ENCODE results near the gene KCTD8.

The KCTD8 gene

DNA sequence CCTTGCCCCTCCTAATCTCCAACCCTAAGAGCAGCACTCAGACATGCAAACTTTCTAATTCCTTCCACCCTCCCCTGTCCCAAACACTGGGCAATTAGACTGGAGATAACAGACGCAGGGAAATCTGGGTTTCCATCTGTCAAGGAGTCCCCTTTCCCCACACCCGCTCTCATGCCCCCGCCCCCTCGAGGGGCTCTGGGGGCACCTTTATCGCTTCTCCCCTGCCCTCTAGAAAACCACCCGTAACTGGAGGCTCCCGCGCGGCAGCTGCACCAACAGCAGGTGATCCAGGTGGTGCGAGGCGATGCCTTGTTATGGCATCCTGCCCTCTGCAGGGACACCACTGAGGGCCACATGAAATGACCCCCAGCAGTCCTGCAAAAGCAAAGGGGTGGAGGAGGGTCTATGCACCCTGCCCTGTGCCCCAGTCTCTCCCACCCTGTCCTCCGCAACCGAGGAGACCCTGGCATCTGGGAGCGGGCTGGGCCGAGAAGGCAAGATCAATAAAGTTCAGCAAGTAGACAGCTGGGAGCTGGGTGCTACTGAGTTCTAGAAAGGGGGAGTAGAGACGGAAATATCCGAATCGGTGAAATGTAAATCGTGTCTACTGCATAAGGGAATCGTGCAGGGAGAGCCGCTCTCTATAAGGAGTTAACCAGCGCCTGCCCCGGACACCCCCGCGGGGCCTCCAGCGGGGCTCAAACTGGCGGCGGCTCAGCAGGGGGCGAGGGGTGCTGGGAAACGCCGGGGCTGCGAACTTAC is 1.6 kb downstream of the KCTD8 start:
- H3K9me3 ChIP-seq (ENCODE audit: low read depth, low read length), result no peaks in the 10 kb centered on the region
- DNase-seq (ENCODE audit: low read depth, low spot score), result no peak
- peak overlapping the region; percentile 79 for H3K4me3 ChIP-seq
- no peak overlapping the region for H3K9ac ChIP-seq (ENCODE audit: insufficient read length)
- no peak for TF ChIP-seq FOXP2 (optimal IDR thresholded peaks at IDR 0.05; ENCODE audit: control extremely low read depth, extremely low read length, insufficient read depth)
- no peak overlapping the region for H3K27ac ChIP-seq
- H3K36me3 ChIP-seq (ENCODE audit: insufficient read depth, low read length), result no peaks in the 10 kb centered on the region

DNA sequence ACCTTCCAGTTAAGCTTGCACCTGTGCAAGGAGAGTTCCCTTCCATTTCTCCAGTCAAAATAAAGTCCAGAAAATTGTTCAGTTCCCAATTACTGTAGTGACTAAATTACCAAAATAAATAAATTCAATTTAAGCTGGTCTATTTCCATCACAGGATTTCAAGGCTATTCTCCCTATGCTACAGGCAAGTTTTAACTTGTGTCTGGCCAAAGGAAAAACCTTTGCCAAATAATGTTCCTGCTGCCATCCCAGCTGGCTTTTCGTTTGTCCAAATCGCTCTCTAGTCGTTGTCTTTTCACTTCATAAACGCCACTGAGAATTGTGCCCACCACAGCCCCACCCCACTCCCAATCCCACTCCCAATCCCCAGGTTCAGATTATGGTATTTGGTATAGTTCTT is 2.4 kb downstream of the KCTD8 start:
- Histone ChIP-seq H3K4me3 (no peak overlapping the region), H3K27ac (no peak overlapping the region), H3K9me3 (ENCODE audit: low read depth, low read length) (no peaks in the 10 kb centered on the region), H3K36me3 (ENCODE audit: insufficient read depth, low read length) (no peaks in the 10 kb centered on the region), H3K9ac (ENCODE audit: insufficient read length) (no peak overlapping the region)
- DNase-seq (ENCODE audit: low read depth, low spot score), result no peak
- TF ChIP-seq POLR2AphosphoS5 (IDR thresholded peaks at IDR 0.05; ENCODE audit: borderline replicate concordance, low read depth, low read length), result no peak
- no peak for TF ChIP-seq EZH2 (IDR thresholded peaks at IDR 0.05)
- no peak for TF ChIP-seq FOXP2 (optimal IDR thresholded peaks at IDR 0.05; ENCODE audit: control extremely low read depth, extremely low read length, insufficient read depth)

DNA sequence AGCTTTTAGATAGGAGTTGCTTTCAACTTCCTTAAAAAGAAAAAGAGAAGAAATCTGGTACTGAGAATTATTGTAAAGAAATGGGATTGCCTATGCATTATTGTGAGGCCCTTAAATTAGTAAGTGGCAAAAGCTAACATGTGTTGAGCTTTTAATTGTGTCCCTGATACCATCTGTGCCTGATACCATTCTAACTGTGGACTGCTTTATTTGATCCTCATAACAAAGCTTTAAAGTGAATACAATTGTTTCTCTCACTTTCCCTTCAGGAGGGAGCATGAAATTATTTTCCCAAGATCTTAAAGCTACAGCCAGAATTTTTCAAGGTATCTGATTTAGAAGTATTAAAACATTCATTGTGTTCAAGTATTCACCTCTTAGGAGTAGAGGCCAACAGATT is 9.9 kb downstream of the KCTD8 start:
- no peak for DNase-seq (ENCODE audit: low read depth, low spot score)
- no peaks in the 10 kb centered on the region for H3K9me3 ChIP-seq (ENCODE audit: low read depth, low read length)
- no peak overlapping the region for H3K4me3 ChIP-seq
- H3K36me3 ChIP-seq (ENCODE audit: insufficient read depth, low read length), result no peaks in the 10 kb centered on the region
- no peak overlapping the region for H3K9ac ChIP-seq (ENCODE audit: insufficient read length)
- TF ChIP-seq FOXP2 (optimal IDR thresholded peaks at IDR 0.05; ENCODE audit: control extremely low read depth, extremely low read length, insufficient read depth) (no peak), EZH2 (IDR thresholded peaks at IDR 0.05) (no peak)
- no peak overlapping the region for H3K27ac ChIP-seq

DNA sequence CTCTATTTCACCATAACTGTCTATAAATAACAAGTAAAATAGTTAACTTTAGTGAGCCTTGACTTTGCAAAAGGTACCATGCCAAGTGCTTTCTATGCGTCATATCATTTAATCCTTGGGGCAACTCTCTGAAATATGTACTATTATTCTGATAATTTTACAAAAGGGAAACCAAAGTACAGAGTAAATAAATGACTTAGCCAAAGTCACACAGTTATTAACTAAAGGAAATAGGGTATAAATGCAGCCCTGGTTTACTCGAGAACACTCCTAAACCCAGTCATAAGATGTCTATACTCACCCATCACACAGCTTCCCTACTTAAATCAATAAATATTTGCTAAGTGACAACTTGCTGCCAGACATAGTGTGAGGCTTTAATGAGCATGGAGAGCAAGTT is 14.4 kb downstream of the KCTD8 start:
- DNase-seq (ENCODE audit: low read depth, low spot score), result no peak
- Histone ChIP-seq H3K9me3 (ENCODE audit: low read depth, low read length) (no peaks in the 10 kb centered on the region), H3K36me3 (ENCODE audit: insufficient read depth, low read length) (no peaks in the 10 kb centered on the region), H3K9ac (ENCODE audit: insufficient read length) (no peak overlapping the region), H3K4me3 (no peak overlapping the region), H3K27ac (no peak overlapping the region)
- no peak for TF ChIP-seq POLR2AphosphoS5 (IDR thresholded peaks at IDR 0.05; ENCODE audit: borderline replicate concordance, low read depth, low read length)
- no peak for TF ChIP-seq EZH2 (IDR thresholded peaks at IDR 0.05)
- TF ChIP-seq FOXP2 (optimal IDR thresholded peaks at IDR 0.05; ENCODE audit: control extremely low read depth, extremely low read length, insufficient read depth), result no peak

DNA sequence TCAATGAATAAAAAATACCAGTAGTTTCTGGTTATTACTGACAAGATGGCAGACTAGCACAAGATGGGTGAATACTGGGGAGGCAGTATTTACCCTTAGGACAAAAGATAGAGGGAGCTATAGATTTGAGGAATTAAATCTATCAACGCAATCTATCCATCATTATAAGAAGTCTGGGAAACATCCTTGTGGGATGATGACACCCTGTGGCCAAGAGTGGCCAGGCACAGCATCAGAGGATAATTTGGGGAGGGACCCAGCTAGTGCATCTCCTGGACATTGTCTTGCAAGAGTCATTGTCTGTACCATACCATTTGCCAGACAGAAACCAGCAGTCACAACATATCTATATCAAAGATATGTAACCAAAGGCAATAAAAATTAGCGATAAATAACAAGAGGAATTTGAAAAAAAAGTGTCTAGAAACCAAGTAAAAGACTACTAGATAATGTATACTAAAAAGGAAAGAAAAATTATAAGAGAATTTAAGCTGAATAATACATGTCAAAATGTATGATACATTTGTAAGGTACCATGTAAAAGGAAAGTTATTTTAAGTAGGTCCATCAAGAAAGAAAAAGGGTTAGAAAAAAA is 22.9 kb downstream of the KCTD8 start:
- no peak for DNase-seq (ENCODE audit: low read depth, low spot score)
- Histone ChIP-seq H3K27ac (no peak overlapping the region), H3K9ac (ENCODE audit: insufficient read length) (no peak overlapping the region), H3K36me3 (ENCODE audit: insufficient read depth, low read length) (no peaks in the 10 kb centered on the region), H3K9me3 (ENCODE audit: low read depth, low read length) (no peaks in the 10 kb centered on the region), H3K4me3 (no peak overlapping the region)
- TF ChIP-seq POLR2AphosphoS5 (IDR thresholded peaks at IDR 0.05; ENCODE audit: borderline replicate concordance, low read depth, low read length) (no peak), EZH2 (IDR thresholded peaks at IDR 0.05) (no peak), FOXP2 (optimal IDR thresholded peaks at IDR 0.05; ENCODE audit: control extremely low read depth, extremely low read length, insufficient read depth) (no peak)

GRCh38 chr4:44422912-44423311 is 25.7 kb downstream of the KCTD8 start:
- Histone ChIP-seq H3K27ac (no peak overlapping the region), H3K36me3 (ENCODE audit: insufficient read depth, low read length) (no peaks in the 10 kb centered on the region), H3K4me3 (no peak overlapping the region), H3K9ac (ENCODE audit: insufficient read length) (no peak overlapping the region), H3K9me3 (ENCODE audit: low read depth, low read length) (no peaks in the 10 kb centered on the region)
- TF ChIP-seq EZH2 (IDR thresholded peaks at IDR 0.05), result no peak
- no peak for TF ChIP-seq POLR2AphosphoS5 (IDR thresholded peaks at IDR 0.05; ENCODE audit: borderline replicate concordance, low read depth, low read length)
- TF ChIP-seq FOXP2 (optimal IDR thresholded peaks at IDR 0.05; ENCODE audit: control extremely low read depth, extremely low read length, insufficient read depth), result no peak
- no peak for DNase-seq (ENCODE audit: low read depth, low spot score)

- no peak for DNase-seq (ENCODE audit: low read depth, low spot score)
- TF ChIP-seq EZH2 (IDR thresholded peaks at IDR 0.05) (no peak), POLR2AphosphoS5 (IDR thresholded peaks at IDR 0.05; ENCODE audit: borderline replicate concordance, low read depth, low read length) (no peak), FOXP2 (optimal IDR thresholded peaks at IDR 0.05; ENCODE audit: control extremely low read depth, extremely low read length, insufficient read depth) (no peak)
- Histone ChIP-seq H3K27ac (no peak overlapping the region), H3K9ac (ENCODE audit: insufficient read length) (no peak overlapping the region), H3K9me3 (ENCODE audit: low read depth, low read length) (no peaks in the 10 kb centered on the region), H3K4me3 (no peak overlapping the region), H3K36me3 (ENCODE audit: insufficient read depth, low read length) (no peaks in the 10 kb centered on the region)
These were observed 27.1 kb downstream of the KCTD8 start for GRCh38 chr4:44421330-44422065.

GRCh38 chr4:44415251-44415650 is 33.4 kb downstream of the KCTD8 start:
- H3K9ac ChIP-seq (ENCODE audit: insufficient read length), result no peak overlapping the region

More at GRCh38 chr4:44415251-44415650, 33.4 kb downstream of the KCTD8 start:
- no peaks in the 10 kb centered on the region for H3K9me3 ChIP-seq (ENCODE audit: low read depth, low read length)
- no peaks in the 10 kb centered on the region for H3K36me3 ChIP-seq (ENCODE audit: insufficient read depth, low read length)
- no peak for TF ChIP-seq FOXP2 (optimal IDR thresholded peaks at IDR 0.05; ENCODE audit: control extremely low read depth, extremely low read length, insufficient read depth)
- no peak for TF ChIP-seq EZH2 (IDR thresholded peaks at IDR 0.05)
- no peak for TF ChIP-seq POLR2AphosphoS5 (IDR thresholded peaks at IDR 0.05; ENCODE audit: borderline replicate concordance, low read depth, low read length)
- H3K27ac ChIP-seq, result no peak overlapping the region
- no peak for DNase-seq (ENCODE audit: low read depth, low spot score)
- H3K4me3 ChIP-seq, result no peak overlapping the region
